Brain microvascular endothelial cell (primary cell): ENCODE data around the gene EPAS1.

Experiments used
- DNase-seq: peaks from one replicate; pipeline ENCODE4 v3.0.0-alpha.2; 2020
- H3K27ac ChIP-seq: fragments of 250-450 bp; sonication (Bioruptor Pico); 2 replicates; pipeline ENCODE4 v1.5.1; 2020; ENCODE audit warnings: mild to moderate bottlenecking, moderate library complexity
- H3K27me3 ChIP-seq: fragments of 250-450 bp; sonication (Bioruptor Pico); replicated peaks from 2 replicates; pipeline ENCODE4 v1.5.1; 2020; ENCODE audit warnings: mild to moderate bottlenecking
- H3K36me3 ChIP-seq: fragments of 250-450 bp; sonication (Bioruptor Pico); replicated peaks from 2 replicates; pipeline ENCODE4 v1.5.1; 2020; ENCODE audit warnings: mild to moderate bottlenecking
- H3K4me3 ChIP-seq: 2 replicates; pipeline ENCODE4 v1.5.1; 2011; ENCODE audit warnings: low read depth, mild to moderate bottlenecking, control low read depth, low read length, moderate library complexity
- in situ Hi-C: cut with HindIII; loops from 2 replicates; pipeline ENCODE4 v1.10.0; 2017; ENCODE audit warnings: low sequenced_read_pairs, low pct_ligation_motif_present
- TF ChIP-seq, protein P1 (sequence below): IDR thresholded peaks from 2 replicates; pipeline ENCODE4 v1.5.1; 2011; ENCODE audit warnings: low read depth, mild to moderate bottlenecking, moderate library complexity, low read length, control low read depth, inconsistent platforms; ENCODE audit errors: missing control alignments

The EPAS1 gene

DNA sequence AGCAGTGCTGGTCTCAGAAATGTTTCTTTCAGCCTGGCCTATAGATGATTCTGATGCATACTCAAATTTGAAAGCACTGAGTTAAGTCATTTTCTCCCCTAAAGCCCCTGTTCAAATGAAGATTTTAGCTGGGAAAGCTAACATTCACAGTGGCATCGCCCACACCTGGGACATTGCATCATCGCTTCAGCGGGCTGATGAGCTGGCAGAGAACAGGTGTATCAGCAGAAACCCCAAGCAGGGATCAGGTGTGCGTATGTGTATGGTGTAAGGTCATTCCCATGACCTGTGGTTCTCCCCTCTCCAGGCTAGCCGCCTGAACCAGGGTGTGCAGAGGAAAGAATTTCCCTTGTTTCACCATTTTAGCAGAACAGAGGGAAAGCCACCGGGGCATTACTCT lies 56.3 kb downstream of the EPAS1 start:
- no peak for DNase-seq
- H3K4me3 ChIP-seq, result no peak overlapping the region
- in situ Hi-C loops, result no loop called here

DNA sequence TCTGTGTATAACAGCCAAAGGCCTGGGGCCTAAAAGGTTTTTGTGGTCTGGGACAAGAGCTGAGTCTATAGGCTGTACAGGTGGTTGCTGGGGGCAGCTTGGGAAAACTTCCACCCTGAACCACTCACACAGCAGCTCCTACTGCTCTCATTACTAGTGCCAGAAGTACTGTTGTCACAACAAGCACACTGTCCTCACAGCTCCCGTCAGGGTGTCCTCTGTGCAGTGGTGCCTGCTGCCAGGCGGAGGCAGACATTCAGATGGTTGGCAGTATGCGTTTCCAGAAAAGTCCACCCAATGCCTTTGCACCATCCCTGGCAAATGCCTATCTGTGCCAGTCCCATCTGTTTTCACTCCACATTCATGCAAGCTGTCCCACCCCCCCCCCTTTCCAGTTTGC lies 58.5 kb downstream of the EPAS1 start:
- no peak overlapping the region for H3K4me3 ChIP-seq
- no peak for DNase-seq
- no peaks in the 10 kb centered on the region for H3K27me3 ChIP-seq
- no peak overlapping the region for H3K27ac ChIP-seq
- in situ Hi-C loops, result no loop called here
- H3K36me3 ChIP-seq, result peaks cover 55% of the 10 kb centered on the region
- TF ChIP-seq, protein P1, sequence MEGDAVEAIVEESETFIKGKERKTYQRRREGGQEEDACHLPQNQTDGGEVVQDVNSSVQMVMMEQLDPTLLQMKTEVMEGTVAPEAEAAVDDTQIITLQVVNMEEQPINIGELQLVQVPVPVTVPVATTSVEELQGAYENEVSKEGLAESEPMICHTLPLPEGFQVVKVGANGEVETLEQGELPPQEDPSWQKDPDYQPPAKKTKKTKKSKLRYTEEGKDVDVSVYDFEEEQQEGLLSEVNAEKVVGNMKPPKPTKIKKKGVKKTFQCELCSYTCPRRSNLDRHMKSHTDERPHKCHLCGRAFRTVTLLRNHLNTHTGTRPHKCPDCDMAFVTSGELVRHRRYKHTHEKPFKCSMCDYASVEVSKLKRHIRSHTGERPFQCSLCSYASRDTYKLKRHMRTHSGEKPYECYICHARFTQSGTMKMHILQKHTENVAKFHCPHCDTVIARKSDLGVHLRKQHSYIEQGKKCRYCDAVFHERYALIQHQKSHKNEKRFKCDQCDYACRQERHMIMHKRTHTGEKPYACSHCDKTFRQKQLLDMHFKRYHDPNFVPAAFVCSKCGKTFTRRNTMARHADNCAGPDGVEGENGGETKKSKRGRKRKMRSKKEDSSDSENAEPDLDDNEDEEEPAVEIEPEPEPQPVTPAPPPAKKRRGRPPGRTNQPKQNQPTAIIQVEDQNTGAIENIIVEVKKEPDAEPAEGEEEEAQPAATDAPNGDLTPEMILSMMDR, result no peak

More for the DNA sequence above, 56.3 kb downstream of the EPAS1 start:
- Histone ChIP-seq H3K27me3 (no peaks in the 10 kb centered on the region), H3K36me3 (peaks cover 59% of the 10 kb centered on the region), H3K27ac (no peak overlapping the region)
- TF ChIP-seq, protein P1, result no peak

- in situ Hi-C loops, result no loop called here
- TF ChIP-seq, protein P1, result no peak
- Histone ChIP-seq H3K4me3 (no peak overlapping the region), H3K36me3 (peaks cover 61% of the 10 kb centered on the region), H3K27me3 (no peaks in the 10 kb centered on the region), H3K27ac (no peak overlapping the region)
- no peak for DNase-seq
Measured at GRCh38 chr2:46356991-46357390, 59.8 kb downstream of the EPAS1 start.

- TF ChIP-seq, protein P1, result no peak
- Histone ChIP-seq H3K27me3 (no peaks in the 10 kb centered on the region), H3K36me3 (peaks cover 57% of the 10 kb centered on the region), H3K4me3 (no peak overlapping the region), H3K27ac (no peak overlapping the region)
- in situ Hi-C loops, result no loop called here
- no peak for DNase-seq
Measured at GRCh38 chr2:46358713-46359112, 61.5 kb downstream of the EPAS1 start.

GRCh38 chr2:46360303-46360702 lies 63.1 kb downstream of the EPAS1 start:
- Histone ChIP-seq H3K27ac (no peak overlapping the region), H3K4me3 (no peak overlapping the region), H3K36me3 (peaks cover 55% of the 10 kb centered on the region), H3K27me3 (no peaks in the 10 kb centered on the region)
- DNase-seq, result no peak
- in situ Hi-C loops, result no loop called here
- TF ChIP-seq, protein P1, result no peak

DNA sequence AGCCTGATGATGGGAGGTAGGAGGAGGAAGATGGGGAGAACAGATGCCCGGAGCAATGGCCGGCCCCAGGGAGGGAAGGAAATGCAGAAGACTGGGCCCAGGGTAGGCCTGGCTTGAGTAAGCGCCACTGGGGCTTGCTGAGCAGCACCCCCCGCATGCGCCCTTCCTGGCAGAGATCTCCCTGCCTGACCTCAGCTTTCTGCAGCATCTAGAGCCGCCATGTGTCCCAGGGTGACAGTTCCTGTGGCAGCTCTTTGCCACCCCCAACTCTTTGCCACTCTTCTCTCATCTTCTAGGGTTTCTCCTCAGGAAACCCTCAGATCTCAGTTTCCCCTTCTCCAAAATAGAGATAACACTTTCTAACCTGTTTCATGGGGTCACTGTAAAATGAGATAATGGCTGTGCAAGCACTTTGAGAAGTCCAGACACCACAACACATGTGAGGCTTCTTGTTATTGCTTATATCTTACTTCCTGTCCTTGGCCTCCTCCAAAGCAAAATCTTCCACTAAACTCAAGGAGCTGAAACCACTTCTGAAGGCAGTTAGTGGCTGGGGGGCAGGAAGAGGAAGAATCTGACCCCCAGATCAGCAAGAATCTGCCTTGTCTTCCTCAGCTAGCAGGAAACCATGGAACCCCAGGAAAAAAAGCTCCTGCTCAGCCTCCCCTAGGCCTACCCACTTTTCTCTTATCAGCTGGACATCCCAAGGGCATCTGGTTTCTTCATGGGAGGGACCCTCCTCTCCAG lies 64.9 kb downstream of the EPAS1 start:
- Histone ChIP-seq H3K27me3 (no peaks in the 10 kb centered on the region), H3K27ac (no peak overlapping the region), H3K36me3 (peaks cover 42% of the 10 kb centered on the region), H3K4me3 (no peak overlapping the region)
- TF ChIP-seq, protein P1, result no peak
- in situ Hi-C loops, result no loop called here
- DNase-seq, result no peak
